H1 (cell line): ENCODE measurements around the gene STX8. TPM values are rescaled to one million over a fixed set of nuclear protein-coding genes. Genes with fewer than 3 reads are reported as not detected.

ENCODE experiments used
- POLR2AphosphoS5 ChIP-seq: IDR thresholded peaks from 2 replicates; pipeline ENCODE4 v1.6.1; 2011; ENCODE audit warnings: low read depth, low read length
- TAF7 ChIP-seq: optimal IDR thresholded peaks from 2 replicates; pipeline ENCODE3; 2011; ENCODE audit warnings: low read depth, mild to moderate bottlenecking, inconsistent platforms, low read length, moderate library complexity, borderline replicate concordance
- YY1 ChIP-seq: IDR thresholded peaks from 2 replicates; pipeline ENCODE4 v1.6.1; 2011; ENCODE audit warnings: low read depth, mild to moderate bottlenecking, low read length
- polyA plus RNA-seq, 7 experiments: library from polyadenylated mRNA; depleted of rRNA in 3 of 7; stranded (reverse) in 5 of 7; unstranded in 2 of 7; fragments of >200 nt in 5 of 7; fragments of 200-250 nt in 2 of 7; gene quantifications; 1 replicate in 5 of 7; 2 replicates in 1 of 7; 4 replicates in 1 of 7; pipeline versions ENCODE4 v1.2.1 to v1.2.3, GENCODE V29; 2011 to 2013; ENCODE audit warnings: missing spikeins in 2 of 7, mixed read lengths in 2 of 7
- total RNA-seq: library from RNA; stranded (reverse); fragmentation: NEBNext Ultra II Directional; extraction: Animal tissue kit (Norgen Biotek cat#: 25700); gene quantifications from 2 replicates; pipeline ENCODE4 v1.2.1, GENCODE V29; 2021

STX8 gene
- total and polyA plus RNA-seq, 2 of the 8 experiments (the other 6 are each of a cell fraction or from before 2014, with no cell fraction given) = 22.8 to 42.5 TPM

GRCh38 chr17:9532715-9533114, 42.9 kb downstream of the STX8 start (continued):
- TF ChIP-seq YY1 = no peak
- no peak for TF ChIP-seq POLR2AphosphoS5
- TF ChIP-seq TAF7 = no peak
